C4-2B (cell line): ENCODE results near the gene VANGL1.

Experiments
- ZFX ChIP-seq: fragments of 450-650 bp; IDR thresholded peaks from 2 replicates; pipeline ENCODE4 v1.6.1; 2017
- TF ChIP-seq, protein P1 (sequence below): fragments of 450-650 bp; conservative IDR thresholded peaks from 2 replicates; pipeline ENCODE4 v1.5.1; 2017; ENCODE audit warnings: mild to moderate bottlenecking

- TF ChIP-seq, protein P1, sequence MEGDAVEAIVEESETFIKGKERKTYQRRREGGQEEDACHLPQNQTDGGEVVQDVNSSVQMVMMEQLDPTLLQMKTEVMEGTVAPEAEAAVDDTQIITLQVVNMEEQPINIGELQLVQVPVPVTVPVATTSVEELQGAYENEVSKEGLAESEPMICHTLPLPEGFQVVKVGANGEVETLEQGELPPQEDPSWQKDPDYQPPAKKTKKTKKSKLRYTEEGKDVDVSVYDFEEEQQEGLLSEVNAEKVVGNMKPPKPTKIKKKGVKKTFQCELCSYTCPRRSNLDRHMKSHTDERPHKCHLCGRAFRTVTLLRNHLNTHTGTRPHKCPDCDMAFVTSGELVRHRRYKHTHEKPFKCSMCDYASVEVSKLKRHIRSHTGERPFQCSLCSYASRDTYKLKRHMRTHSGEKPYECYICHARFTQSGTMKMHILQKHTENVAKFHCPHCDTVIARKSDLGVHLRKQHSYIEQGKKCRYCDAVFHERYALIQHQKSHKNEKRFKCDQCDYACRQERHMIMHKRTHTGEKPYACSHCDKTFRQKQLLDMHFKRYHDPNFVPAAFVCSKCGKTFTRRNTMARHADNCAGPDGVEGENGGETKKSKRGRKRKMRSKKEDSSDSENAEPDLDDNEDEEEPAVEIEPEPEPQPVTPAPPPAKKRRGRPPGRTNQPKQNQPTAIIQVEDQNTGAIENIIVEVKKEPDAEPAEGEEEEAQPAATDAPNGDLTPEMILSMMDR, result no peak
- TF ChIP-seq ZFX, result no peak
Measured at GRCh38 chr1:115725600-115725999, 83.8 kb downstream of the VANGL1 start.
